Neural cell (in vitro differentiated cells): ENCODE data around the gene TRIM68. TPM values are rescaled to one million over a fixed set of nuclear protein-coding genes. Genes with fewer than 3 reads are reported as not detected.

Experiments used
- H2AFZ ChIP-seq: fragments of 200-600, 300-800 bp; sonication (generic), shearing (Covaris generic); 2 replicates; pipeline ENCODE4 v1.6.0; 2014; ENCODE audit warnings: low read depth, mild to moderate bottlenecking, antibody characterized with exemption, low read length, moderate library complexity
- H3F3A ChIP-seq: fragments of 200-600 bp; shearing (Covaris generic); 2 replicates; pipeline ENCODE4 v1.6.1; 2016; ENCODE audit warnings: mild to moderate bottlenecking, moderate library complexity, mixed read lengths, antibody characterized with exemption, low read length; ENCODE audit not compliant: insufficient read depth, poor library complexity, severe bottlenecking
- H3K27ac ChIP-seq: fragments of 200-600, 300-800 bp; sonication (generic), shearing (Covaris generic); 2 replicates; pipeline ENCODE4 v1.5.1; 2014; ENCODE audit warnings: mild to moderate bottlenecking, low read length, moderate library complexity
- H3K27me3 ChIP-seq: fragments of 300-800, 200-600 bp; sonication (generic), shearing (Covaris generic); 2 replicates; pipeline ENCODE4 v1.6.0; 2014; ENCODE audit warnings: mild to moderate bottlenecking, low read depth, low read length, moderate library complexity; ENCODE audit not compliant: insufficient read depth
- H3K36me3 ChIP-seq: fragments of 300-800, 200-600 bp; sonication (generic), shearing (Covaris generic); 2 replicates; pipeline ENCODE4 v1.5.1; 2014; ENCODE audit warnings: mild to moderate bottlenecking, antibody characterized with exemption, low read length, moderate library complexity; ENCODE audit not compliant: insufficient read depth
- H3K4me2 ChIP-seq: fragments of 300-800, 200-600 bp; sonication (generic), shearing (Covaris generic); 2 replicates; pipeline ENCODE4 v1.6.0; 2014; ENCODE audit warnings: mild to moderate bottlenecking, low read length
- H3K4me3 ChIP-seq: fragments of 300-800, 200-600 bp; sonication (generic), shearing (Covaris generic); 2 replicates; pipeline ENCODE4 v1.5.1; 2014; ENCODE audit warnings: mild to moderate bottlenecking, low read length, moderate library complexity
- H3K79me2 ChIP-seq: fragments of 200-600 bp; shearing (Covaris generic); replicated peaks from 2 replicates; pipeline ENCODE4 v1.6.0; 2014; ENCODE audit warnings: mild to moderate bottlenecking, low read length, moderate library complexity; ENCODE audit not compliant: insufficient read depth
- H3K9ac ChIP-seq: fragments of 300-800, 200-600 bp; sonication (generic), shearing (Covaris generic); 2 replicates; pipeline ENCODE4 v1.6.1; 2016; ENCODE audit warnings: mild to moderate bottlenecking, low read length, mixed read lengths
- H3K9me2 ChIP-seq: fragments of 200-600 bp; shearing (Covaris generic); 2 replicates; pipeline ENCODE4 v1.6.1; 2016; ENCODE audit warnings: mild to moderate bottlenecking, low read length, mixed read lengths; ENCODE audit not compliant: insufficient read depth
- H3K9me3 ChIP-seq: fragments of 200-600, 300-800 bp; sonication (generic), shearing (Covaris generic); 2 replicates; pipeline ENCODE4 v1.6.1; 2016; ENCODE audit warnings: mild to moderate bottlenecking, mixed run types, low read length, moderate library complexity, mixed read lengths
- H4K20me1 ChIP-seq: fragments of 200-600 bp; shearing (Covaris generic); 2 replicates; pipeline ENCODE4 v1.6.1; 2016; ENCODE audit warnings: mild to moderate bottlenecking, mixed run types; ENCODE audit not compliant: insufficient read depth
- CTCF ChIP-seq: fragments of 450-650 bp; IDR thresholded peaks from 2 replicates; pipeline ENCODE4 v1.5.1; 2014; ENCODE audit warnings: antibody characterized with exemption, mild to moderate bottlenecking, moderate library complexity; ENCODE audit not compliant: poor library complexity, severe bottlenecking
- EP300 ChIP-seq: fragments of 450-650 bp; conservative IDR thresholded peaks from 2 replicates; pipeline ENCODE4 v1.6.1; 2014; ENCODE audit warnings: antibody characterized with exemption, mild to moderate bottlenecking, moderate library complexity; ENCODE audit not compliant: poor library complexity, severe bottlenecking
- EZH2 ChIP-seq: fragments of 200-600, 300-800 bp; shearing (Covaris generic), sonication (generic); IDR thresholded peaks from 2 replicates; pipeline ENCODE4 v1.6.1; 2014; ENCODE audit warnings: antibody characterized with exemption, low read length, borderline replicate concordance, mild to moderate bottlenecking; ENCODE audit not compliant: insufficient read depth, poor library complexity, severe bottlenecking
- MXI1 ChIP-seq: fragments of 450-650 bp; conservative IDR thresholded peaks from 2 replicates; pipeline ENCODE4 v1.6.1; 2014; ENCODE audit warnings: antibody characterized with exemption, mild to moderate bottlenecking; ENCODE audit not compliant: poor library complexity, severe bottlenecking
- POLR2AphosphoS5 ChIP-seq: IDR thresholded peaks from 2 replicates; pipeline ENCODE4 v1.6.1; 2012
- RAD21 ChIP-seq: fragments of 450-650 bp; conservative IDR thresholded peaks from 2 replicates; pipeline ENCODE4 v1.6.1; 2014; ENCODE audit warnings: antibody characterized with exemption, mild to moderate bottlenecking, moderate library complexity
- REST ChIP-seq: IDR thresholded peaks from 2 replicates; pipeline ENCODE4 v1.6.1; 2012; ENCODE audit warnings: borderline replicate concordance
- SMC3 ChIP-seq: fragments of 450-650 bp; conservative IDR thresholded peaks from 2 replicates; pipeline ENCODE4 v1.6.1; 2014; ENCODE audit warnings: antibody characterized with exemption, mild to moderate bottlenecking, moderate library complexity; ENCODE audit not compliant: poor library complexity
- TAF1 ChIP-seq: IDR thresholded peaks from 2 replicates; pipeline ENCODE4 v1.6.1; 2012; ENCODE audit warnings: low read depth
- polyA plus RNA-seq: library from polyadenylated mRNA; depleted of rRNA; stranded (reverse); fragments of >200 nt; gene quantifications from 2 replicates; pipeline ENCODE4 v1.2.3, GENCODE V29; 2014

The TRIM68 gene
- polyA plus RNA-seq, 1 donor from 2014 or later = 15.3 TPM

GRCh38 chr11:4578624-4579023, 29.4 kb downstream of the TRIM68 start:
- H3K36me3 ChIP-seq = no peaks in the 10 kb centered on the region
- H2AFZ ChIP-seq = no peak overlapping the region
- H4K20me1 ChIP-seq = no peaks in the 10 kb centered on the region

GRCh38 chr11:4577761-4578160, 30.3 kb downstream of the TRIM68 start:
- H2AFZ ChIP-seq = no peak overlapping the region
- H3K9me2 ChIP-seq = no peaks in the 10 kb centered on the region
- H4K20me1 ChIP-seq = no peaks in the 10 kb centered on the region
- H3K27ac ChIP-seq = no peak overlapping the region
- H3K9me3 ChIP-seq = no peaks in the 10 kb centered on the region
- H3K4me3 ChIP-seq = no peak overlapping the region
- no peaks in the 10 kb centered on the region for H3F3A ChIP-seq
- H3K27me3 ChIP-seq = no peaks in the 10 kb centered on the region
- H3K9ac ChIP-seq = no peak overlapping the region
- H3K36me3 ChIP-seq = no peaks in the 10 kb centered on the region
- no peak overlapping the region for H3K4me2 ChIP-seq
- no peaks in the 10 kb centered on the region for H3K79me2 ChIP-seq
- no peak for TF ChIP-seq EZH2
- TF ChIP-seq POLR2AphosphoS5 = no peak
- no peak for TF ChIP-seq REST
- no peak for TF ChIP-seq EP300
- TF ChIP-seq RAD21 = no peak
- no peak for TF ChIP-seq SMC3
- TF ChIP-seq MXI1 = no peak
- TF ChIP-seq TAF1 = no peak

More at GRCh38 chr11:4578624-4579023, 29.4 kb downstream of the TRIM68 start:
- Histone ChIP-seq H3K27me3 (no peaks in the 10 kb centered on the region), H3K9me2 (no peaks in the 10 kb centered on the region), H3K79me2 (no peaks in the 10 kb centered on the region), H3K4me3 (no peak overlapping the region), H3K4me2 (no peak overlapping the region), H3F3A (no peaks in the 10 kb centered on the region), H3K9ac (no peak overlapping the region), H3K27ac (no peak overlapping the region), H3K9me3 (no peaks in the 10 kb centered on the region)
- TF ChIP-seq SMC3 = no peak
- TF ChIP-seq POLR2AphosphoS5 = no peak
- no peak for TF ChIP-seq RAD21
- no peak for TF ChIP-seq TAF1
- no peak for TF ChIP-seq EZH2
- TF ChIP-seq MXI1 = no peak
- TF ChIP-seq CTCF = no peak
- TF ChIP-seq EP300 = no peak
- no peak for TF ChIP-seq REST
